COLO829 (cell line): ENCODE data around the gene PRRC2B.
"Not testable (repeated sequence)": the region's sequence is repeated elsewhere in the genome, so short reads cannot be mapped to it uniquely, and the experiment has no call there.

Source experiments
- DNase-seq: peaks from one replicate; pipeline ENCODE4 v3.0.0; 2012; ENCODE audit warnings: low spot score

The PRRC2B gene

DNA sequence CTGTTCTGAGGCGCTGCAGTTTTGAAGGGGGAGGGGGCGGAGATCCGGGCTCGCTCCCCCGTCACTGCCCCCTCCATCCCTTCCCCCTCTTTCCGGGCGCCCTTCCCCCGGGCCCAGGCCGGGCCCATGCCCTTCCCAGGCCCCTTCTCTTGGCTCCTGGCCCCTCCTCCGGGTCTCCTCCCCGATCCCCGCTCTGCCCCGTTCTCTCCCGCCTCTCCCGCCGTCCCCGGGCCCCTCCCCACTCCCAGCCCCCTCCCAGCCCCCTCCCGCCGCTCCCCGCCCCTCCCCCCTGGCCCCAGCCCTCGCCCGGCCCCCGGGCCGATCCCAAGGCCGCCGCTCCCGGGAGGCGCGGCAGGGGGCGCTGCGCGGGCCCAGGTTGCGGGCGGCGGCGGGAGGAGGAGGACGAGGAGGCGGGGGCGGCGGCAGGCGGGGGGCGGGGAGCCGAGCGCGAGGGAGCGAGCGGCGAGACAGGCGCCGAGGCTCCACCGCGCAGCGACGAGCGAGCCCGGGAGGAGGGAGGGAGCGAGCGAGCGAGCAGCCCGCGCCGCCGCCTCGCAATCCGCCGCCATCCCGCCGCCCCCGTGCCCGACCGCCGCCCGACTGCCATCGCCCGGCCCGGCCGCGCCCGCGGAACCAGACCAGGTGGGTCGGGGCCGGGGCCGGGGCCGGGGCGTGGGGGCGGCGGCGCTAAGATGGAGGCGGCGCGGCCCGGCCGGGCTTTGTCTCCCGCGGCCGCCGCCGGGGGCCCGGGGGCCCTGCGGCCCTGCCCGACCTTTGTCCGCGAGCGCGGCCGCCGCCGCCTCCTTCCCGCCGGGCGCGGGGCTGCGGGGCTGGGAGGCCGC lies at the start of gene PRRC2B:
PRRC2B (plus strand) TSS at position 465 of the 842 bp plus-strand sequence. CDS start 36,059 bp downstream, outside the sequence.
- DNase-seq, result peak; percentile 81

DNA sequence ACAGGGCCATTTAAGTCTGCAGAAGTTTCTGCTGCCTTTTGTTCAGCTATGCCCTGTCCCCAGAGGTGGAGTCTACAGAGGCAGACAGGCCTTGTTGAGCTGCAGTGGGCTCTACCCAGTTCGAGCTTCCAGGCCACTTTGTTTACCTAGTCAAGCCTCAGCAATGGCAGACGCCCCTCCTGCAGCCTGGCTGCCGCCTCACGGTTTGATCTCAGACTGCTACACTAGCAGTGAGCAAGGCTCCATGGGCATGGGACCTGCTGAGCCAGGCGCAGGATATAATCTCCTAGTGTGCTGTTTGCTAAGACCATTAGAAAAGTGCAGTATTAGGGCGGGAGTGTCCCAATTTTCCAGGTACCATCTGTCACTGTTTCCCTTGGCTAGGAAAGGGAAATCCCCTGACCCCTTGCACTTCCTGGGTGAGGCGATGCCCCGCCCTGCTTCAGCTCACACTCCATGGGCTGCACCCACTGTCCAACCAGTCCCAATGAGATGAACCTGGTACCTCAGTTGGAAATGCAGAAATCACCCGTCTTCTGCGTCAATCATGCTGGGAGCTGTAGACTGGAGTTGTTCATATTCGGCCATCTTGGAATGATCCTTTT lies 48.9 kb upstream of the PRRC2B start:
- DNase-seq, result not testable (repeated sequence)

DNA sequence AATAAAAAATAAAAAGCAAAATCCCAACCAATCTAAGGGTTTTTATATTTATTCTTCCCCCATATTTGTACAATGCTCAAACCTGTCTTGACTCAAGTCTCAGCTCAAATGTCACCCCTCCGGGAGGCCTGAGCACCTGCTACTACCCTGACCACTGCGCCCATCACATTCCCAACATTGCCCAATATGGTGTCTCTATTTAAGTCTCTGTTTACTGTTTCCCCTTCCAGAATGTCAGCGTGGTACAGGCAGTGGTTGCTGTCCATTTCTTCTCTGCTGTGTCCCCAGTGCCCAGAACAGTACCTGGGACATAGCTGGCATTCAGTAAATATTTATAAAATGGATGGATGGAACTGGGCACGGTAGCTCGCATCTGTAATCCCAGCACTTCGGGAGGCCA lies 47.3 kb upstream of the PRRC2B start:
- DNase-seq, result no peak

DNA sequence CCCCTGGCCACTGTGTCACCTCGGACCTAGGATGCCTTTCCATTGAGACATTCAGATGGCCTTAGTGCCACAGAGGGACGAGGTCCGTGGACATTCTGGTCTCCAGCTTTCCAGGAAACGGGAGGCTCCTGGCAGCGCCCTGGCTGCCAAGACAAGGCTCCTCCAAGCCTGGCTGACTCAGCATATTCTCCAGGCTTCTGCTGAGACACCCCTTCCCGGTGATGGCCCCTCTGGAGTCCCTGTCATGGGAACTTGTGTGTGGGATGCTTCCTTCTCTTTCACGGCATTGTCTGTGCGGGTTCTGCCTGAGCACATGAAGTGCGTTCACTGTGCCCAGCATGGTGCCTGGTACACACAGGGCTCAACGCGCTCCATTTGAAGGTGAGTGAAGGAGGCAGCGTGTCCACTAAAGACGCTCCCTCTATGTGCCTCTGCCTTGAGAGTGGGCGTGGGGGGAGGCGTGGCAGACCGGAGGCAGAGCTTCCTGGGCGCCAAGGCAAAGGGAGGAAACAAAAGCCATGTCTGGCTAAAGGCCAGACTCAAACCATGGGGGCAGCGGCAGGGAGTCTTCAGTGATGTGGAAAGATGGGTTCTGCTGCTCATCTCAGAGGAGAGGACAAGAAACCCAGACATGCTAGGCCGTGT lies 46.4 kb upstream of the PRRC2B start:
- no peak for DNase-seq

DNA sequence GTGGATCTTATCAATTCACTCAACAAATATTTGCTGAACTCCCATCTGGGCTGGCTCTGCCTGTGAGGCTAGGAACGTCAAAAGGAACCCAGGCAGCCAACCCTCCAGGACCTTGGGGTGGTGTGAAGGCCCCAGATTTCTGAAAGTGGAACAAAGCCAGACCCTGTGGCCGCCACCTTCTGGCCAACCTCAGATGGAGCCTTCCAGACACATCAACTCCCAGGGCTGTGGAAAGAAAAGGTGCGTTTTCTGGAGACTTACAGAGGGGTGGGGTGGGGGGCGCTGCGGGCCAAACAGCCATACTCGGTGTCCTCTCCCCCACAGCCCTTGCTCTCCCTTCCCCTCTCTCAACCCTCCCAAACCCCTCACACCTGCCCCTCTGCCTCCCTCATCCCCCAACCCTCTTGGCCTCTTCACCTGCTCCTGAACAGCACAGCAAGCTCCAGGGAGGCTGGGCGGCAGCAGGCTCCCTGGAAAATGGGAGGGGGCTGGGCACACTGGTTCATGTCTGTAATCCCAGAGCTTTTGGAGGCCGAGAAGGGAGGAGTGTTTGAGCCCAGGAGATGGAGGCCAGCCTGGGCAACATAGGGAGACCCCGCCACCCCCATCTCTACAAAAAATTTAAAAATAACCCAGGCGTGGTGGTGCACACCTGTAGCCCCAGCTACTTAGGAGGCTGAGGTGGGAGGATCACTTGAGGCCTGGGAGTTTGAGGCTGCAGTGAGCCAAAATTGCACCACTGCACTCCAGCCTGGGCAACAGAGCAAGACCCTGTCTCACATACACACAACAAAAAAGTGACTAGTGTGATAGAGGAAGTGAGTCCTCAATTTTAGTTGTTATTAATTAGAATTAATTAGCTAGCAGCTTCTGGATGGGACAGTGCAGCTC lies 45.0 kb upstream of the PRRC2B start:
- no peak for DNase-seq

DNA sequence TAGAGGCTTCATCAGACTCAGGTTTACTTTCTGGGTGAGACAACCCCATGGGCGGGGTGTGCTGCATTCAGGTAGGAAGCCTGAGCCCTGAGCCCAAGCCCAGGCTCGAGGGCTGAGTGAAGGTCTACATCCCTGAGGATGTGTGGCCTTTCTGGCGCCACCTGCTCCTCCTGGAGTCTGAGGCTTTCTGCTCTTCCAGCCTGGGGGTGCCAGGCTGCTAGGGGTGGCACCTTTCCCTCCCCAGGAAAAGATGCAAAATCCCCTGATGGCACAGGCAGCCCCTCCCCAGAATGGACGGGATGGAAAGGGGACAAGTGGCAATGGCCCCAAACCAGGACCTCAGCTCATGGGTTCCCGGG lies 44.4 kb upstream of the PRRC2B start:
- DNase-seq, result no peak

DNA sequence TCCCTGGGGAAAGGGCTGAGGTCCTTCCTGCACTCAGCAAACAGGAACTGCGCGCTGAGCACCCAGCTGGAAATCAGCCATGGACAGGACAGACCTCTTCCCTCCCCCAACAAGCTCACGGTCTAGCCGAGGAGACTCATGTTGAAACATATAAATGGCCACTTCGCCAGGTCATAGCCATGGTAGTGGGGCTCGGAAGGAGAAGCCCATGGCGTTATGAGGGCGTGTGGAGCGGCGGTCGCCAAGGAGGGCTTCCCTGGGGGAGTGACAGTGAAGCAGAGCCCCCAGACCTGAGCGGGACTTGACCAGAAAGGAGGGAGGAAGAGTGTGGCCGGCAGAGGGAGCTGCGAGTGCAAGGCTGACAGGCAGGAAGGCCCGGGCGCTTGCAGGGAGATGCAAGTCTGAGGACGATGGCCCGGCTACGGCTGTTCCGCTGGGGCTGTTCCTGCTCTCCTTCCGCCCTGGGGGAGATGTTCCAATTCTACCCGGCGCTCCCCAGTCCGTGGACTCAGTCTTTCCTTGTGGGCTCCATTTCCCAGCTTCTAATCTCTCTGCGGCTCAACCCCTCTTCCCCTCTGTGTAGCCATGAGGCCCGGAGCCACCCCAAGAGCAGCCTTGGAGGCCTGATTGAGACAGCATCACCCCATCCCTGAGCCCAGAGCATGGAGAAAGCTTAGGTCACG lies 43.9 kb upstream of the PRRC2B start:
- peak; percentile 87 for DNase-seq

DNA sequence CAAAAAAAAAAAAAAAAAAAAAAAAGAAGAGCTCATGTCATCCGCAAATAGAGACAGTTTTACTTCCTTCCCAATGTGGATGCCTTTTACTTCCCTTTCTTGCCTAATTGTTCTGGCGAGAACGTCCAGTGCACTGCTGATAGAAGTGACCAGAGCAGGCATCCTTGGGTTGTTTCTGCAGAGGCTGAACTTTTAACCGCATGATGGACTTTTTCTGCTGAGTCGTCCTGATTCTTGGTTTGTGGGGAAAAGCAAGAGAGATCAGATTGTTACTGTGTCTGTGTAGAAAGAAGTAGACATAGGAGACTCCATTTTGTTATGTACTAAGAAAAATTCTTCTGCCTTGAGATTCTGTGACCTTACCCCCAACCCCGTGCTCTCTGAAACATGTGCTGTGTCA lies 37.4 kb upstream of the PRRC2B start:
- DNase-seq, result not testable (repeated sequence)

DNA sequence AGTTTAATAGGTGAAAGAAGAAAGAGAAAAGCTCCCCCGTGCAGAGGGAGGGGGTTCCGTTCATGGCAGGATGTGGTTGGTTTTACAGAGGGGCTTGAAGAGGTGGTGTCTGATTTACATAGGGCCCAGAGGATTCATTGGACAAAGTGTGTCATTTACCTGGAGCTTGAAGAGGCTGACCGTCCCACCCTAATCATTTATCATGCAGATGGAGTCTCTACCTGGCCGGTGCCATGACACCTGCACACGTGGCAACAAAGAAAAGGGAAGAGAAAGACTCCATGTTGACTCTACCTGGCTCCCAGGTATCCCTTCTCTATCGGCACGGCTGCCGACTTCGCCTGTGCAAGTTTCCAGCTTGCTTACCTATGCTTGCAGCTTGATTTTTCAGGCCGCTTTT lies 35.3 kb upstream of the PRRC2B start:
- no peak for DNase-seq

DNA sequence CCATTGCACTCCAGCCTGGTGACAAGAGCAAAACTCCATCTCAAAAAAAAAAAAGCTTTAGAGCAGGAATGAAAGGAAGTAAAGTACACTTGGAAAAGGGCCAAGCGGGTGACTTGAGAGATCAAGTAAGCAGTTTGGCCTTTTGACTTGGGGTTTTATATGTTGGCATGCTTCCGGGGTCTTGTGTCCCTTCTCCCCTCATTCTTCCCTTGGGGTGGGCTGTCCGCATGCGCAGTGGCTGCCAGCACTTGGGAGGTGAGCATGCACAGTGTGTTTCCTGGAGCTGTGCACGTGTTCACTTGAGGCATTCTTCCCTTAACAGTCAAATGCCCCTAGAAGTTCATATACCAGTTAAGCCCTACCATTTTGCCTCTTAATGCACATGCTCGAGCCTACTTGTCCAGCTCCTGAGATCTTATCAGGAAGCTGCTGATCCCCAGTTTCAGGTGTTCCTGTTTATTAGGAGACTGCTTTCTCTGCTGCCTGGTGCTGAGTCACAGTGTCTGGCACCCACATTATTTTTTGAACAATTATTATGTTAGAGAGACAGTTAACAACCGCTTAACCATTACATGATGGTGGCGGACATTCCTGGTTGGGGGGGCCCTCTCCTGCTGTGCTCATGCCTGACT lies 32.6 kb upstream of the PRRC2B start:
- no peak for DNase-seq

DNA sequence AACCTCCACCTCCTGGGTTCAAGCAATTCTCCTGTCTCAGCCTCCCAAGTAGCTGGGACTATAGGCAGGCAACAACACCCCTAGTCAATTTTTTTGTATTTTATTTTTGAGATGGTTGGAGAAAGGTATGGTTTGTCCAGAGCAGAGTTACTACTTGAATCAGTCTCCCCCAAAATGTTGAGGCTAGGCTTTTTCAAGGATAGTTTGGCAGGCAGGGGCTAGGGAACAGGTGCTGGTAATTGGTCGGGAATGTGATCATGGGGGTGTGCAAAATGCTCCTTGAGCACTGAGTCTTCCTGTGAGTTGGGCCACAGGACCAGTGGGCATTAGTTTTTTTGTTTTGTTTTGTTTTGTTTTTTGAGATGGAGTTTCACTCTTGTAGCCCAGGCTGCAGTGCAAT lies 28.3 kb upstream of the PRRC2B start:
- no peak for DNase-seq

DNA sequence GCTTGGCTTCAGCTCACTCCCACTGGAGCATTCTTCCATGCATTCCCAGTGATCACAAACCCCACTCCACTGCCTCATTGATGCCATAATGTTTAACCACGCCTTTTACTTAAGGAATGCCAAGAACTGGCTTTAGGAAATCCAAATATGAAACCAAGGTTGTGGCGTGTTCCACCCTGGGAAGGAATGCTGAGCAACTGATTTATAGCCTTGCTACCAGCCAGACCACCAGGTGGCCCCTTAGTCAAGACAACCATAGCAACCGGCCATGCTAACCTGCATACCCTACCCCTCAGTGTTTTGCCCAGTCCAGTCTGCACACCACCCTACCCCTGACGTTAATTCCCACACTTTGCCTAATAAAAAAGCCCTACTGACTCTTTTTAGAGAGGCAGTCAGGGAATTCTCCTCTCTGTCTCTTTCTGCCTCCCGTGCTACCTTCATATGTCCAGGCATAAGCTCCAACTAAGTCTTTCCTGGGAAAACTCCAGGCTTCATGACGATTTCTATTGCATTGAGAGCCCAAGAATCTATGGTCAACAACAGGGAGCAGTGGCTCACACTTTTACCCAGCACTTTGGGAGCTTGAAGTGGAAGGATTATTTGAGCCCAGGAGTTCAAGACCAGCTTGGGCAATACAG lies 27.0 kb upstream of the PRRC2B start:
- no peak for DNase-seq

DNA sequence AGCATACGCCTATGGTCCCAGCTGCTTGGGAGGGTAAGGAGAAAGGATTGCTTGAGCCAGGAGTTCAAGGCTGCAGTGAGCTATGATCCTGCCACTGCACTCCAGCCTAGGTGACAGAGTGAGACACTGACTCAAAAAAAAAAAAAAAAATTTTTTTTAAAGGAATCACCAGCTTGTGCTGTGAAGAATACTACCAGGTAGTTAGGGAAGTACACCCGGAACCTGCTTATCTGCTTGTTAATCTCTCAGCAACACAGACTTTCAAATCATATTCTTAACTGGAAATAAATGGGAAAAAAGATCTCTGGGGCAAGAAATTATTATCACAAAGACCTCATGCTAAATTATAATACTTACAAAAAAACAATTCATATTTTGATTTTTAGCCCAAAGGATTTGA lies 26.4 kb upstream of the PRRC2B start:
- DNase-seq, result no peak

DNA sequence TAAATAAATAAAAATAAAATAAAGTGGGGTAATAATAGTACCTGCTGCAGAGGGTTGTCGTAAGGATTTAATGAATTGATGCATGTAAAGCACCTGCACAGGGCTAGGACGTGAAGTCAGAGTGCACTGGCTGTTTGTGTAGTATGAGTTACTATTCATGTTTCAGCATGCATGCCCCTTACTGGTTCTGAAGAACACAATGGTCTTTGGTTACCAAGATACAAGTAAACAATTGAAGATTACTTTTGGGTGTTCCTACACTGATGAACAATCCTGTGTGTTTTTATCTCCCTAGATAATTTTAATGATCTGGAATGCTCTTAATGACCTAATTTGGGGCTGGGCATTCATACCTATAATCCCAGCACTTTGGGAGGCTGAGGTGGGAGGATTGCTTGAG lies 23.2 kb upstream of the PRRC2B start:
- no peak for DNase-seq

DNA sequence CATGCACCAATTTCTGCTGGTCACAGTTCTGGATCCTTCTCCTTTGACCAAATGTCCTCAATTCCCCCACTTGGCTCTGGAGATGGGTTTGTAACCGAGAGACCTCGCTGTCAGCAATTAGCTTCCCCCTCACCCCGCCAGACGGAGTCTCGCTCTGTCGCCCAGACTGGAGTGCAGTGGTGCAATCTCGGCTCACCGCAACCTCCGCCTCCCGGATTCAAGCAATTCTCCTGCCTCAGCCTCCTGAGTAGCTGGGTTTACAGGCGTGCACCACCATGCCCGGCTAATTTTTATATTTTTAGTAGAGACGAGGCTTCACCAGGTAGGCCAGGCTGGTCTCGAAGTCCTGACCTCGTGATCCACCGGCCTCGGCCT lies 21.3 kb upstream of the PRRC2B start:
- DNase-seq, result not testable (repeated sequence)

DNA sequence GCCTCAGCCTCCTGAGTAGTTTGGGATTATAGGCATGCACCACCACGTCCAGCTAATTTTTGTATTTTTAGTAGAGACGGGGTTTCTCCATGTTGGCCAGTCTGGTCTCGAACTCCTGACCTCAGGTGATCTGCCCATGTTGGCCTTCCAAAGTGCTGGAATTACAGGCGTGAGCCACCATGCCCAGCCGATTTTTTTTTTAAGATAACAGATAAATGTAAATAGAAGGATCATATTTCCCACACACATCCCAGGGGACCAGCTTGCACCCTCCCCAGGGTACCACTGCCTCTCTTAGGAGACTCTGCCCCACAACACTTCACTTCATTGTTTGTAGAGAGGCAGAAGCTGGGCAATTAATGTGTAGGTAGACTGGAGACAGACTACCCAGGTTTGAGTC lies 19.2 kb upstream of the PRRC2B start:
- not testable (repeated sequence) for DNase-seq

DNA sequence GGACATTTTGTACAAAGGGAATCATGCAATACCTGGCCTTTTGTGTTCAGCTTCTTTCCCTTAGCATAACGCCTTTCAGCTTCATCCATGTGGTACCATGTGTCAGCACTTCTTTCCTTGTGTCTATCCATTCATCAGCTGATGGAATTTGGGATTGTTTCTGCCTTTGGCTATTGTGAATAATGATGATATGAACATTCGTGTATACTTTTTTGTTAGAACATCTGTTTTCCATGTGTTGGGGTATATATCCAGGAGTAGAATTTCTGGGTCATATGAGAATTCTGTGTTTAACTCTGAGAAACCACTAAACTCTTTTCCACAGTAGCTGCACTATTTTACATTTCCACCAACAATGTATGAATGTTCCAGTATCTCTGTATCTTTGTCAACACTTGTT lies 14.8 kb upstream of the PRRC2B start:
- DNase-seq, result no peak

DNA sequence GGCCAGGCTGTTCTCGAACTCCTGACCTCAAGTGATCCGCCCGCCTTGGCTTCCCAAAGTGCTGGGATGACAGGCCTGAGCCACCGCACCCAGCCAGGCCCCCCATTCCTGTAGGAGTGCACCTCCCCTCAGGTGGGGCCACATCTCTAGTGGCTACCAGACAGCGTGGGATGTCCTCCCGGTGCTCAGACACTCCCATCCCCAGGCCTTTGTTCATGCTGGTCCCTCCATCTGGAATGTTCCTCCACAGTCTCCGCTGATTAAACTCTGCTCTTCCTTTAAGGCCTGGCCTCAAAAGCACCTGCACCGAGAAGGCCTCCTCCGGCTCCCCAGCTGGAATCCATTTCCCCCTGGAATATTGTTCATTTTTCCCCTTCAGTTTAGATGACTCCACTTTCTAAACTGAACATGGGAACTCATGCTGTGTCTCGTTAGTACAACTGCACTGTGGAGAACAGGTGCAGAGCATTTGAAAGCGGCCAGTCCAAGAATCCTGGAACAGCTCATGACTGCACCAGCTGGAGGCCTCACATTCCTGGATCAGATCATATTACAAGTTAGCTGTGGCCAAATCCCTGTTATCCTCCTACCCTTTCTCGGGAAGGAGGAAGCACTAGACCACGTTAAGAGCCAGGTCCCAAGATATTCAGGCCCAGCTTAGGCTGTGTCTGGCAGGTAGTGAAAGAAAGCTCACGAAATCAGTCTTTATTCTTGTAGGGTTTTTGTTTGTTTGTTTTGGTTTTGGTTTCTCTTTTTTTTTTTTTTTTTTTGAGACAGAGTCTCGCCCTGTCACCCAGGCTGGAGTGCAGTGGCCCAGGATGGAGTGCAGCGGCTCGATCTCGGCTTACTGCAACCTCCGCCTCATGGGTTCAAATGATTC lies 10.8 kb upstream of the PRRC2B start:
- DNase-seq, result peak; percentile 60

DNA sequence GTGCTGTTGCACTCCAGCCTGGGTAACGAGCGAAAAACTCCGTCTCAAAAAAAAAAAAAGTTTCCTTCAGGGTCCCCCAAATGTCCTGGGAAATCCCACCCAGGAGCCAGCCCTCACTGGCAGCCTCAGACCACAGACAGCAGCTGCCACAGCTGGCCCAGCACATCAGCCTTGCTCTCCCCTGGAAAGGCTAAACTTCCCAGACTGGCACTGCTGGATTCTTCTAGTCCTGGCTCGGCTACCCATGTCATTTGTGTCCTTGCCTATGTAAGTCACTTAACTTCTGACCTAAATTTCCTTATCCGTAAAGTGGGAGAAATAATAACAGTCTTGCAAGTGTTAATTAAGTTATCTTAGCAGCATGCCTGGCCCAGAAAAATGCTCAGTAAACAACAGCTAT lies 8.6 kb upstream of the PRRC2B start:
- DNase-seq, result no peak

DNA sequence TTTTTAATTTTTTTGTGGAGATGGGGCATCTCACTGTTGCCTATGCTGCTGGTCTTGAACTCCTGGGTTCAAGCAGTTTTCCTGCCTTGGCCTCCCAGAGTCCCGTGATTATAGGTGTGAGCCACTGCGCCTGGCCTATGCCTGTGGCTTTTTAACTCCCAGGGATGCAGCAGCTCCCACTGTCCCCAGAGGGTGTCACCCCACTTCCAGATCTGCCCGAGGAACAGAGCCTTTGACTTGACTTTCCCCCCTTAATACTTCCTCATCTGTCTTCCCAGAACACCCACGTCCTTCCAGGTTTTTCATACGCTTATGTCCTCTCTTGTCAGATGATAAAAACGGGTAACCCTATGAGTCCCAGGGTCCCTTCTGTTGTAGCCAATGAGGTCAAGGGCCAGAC lies 7.6 kb upstream of the PRRC2B start:
- no peak for DNase-seq
